CD4-positive, alpha-beta T cell treated with Interleukin-21 for 1 hour (primary cell): ENCODE data around the gene CIDEB.
A peak's percentile ranks its signal among the peaks of the same experiment; 100 is the strongest.

Experiments used
- DNase-seq: peaks from one replicate; pipeline ENCODE4 v3.0.0-alpha.2; 2020

CIDEB gene

GRCh38 chr14:24311837-24312615 is 4.2 kb upstream of the CIDEB start:
- no peak for DNase-seq

DNA sequence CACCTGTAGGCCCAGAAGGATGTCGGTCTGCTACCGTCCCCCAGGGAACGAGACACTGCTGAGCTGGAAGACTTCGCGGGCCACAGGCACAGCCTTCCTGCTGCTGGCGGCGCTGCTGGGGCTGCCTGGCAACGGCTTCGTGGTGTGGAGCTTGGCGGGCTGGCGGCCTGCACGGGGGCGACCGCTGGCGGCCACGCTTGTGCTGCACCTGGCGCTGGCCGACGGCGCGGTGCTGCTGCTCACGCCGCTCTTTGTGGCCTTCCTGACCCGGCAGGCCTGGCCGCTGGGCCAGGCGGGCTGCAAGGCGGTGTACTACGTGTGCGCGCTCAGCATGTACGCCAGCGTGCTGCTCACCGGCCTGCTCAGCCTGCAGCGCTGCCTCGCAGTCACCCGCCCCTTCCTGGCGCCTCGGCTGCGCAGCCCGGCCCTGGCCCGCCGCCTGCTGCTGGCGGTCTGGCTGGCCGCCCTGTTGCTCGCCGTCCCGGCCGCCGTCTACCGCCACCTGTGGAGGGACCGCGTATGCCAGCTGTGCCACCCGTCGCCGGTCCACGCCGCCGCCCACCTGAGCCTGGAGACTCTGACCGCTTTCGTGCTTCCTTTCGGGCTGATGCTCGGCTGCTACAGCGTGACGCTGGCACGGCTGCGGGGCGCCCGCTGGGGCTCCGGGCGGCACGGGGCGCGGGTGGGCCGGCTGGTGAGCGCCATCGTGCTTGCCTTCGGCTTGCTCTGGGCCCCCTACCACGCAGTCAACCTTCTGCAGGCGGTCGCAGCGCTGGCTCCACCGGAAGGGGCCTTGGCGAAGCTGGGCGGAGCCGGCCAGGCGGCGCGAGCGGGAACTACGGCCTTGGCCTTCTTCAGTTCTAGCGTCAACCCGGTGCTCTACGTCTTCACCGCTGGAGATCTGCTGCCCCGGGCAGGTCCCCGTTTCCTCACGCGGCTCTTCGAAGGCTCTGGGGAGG is 3.1 kb upstream of the CIDEB start, which contains the start of gene LTB4R:
Gene LTB4R, plus strand, starts transcription at position 857 of the 959 bp plus-strand sequence. CDS start 4,150 bp downstream, outside the sequence.
- DNase-seq, result peak; percentile 80

DNA sequence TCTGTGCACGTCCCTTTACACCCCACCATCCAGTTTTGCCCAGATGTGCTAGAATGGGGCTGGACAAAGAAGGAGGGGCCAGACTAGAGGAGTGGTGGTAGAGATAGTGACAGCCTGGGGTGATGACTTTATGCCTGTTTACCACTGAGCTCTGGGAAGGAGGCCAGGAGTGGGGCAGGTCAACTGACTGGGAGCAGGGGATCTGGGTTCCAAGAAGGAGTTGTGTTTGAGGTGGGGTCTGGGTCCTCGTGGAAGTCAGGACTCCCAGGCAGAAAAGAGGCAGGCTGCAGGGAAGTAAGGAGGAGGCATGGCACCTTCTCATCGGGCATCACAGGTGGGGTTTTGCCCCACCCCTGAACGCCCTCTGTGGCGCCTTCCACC is 2.5 kb upstream of the CIDEB start:
- DNase-seq, result no peak

GRCh38 chr14:24309538-24310264 is 1.9 kb upstream of the CIDEB start, which contains the start of gene LTB4R2:
LTB4R2 (plus strand) TSS chr14:24310140; CDS start chr14:24310665, 525 bp downstream.
- no peak for DNase-seq

- no peak for DNase-seq
Observed at GRCh38 chr14:24308342-24309124, 756 bp upstream of the CIDEB start.

GRCh38 chr14:24307156-24307574 is 612 bp downstream of the CIDEB start:
- no peak for DNase-seq

DNA sequence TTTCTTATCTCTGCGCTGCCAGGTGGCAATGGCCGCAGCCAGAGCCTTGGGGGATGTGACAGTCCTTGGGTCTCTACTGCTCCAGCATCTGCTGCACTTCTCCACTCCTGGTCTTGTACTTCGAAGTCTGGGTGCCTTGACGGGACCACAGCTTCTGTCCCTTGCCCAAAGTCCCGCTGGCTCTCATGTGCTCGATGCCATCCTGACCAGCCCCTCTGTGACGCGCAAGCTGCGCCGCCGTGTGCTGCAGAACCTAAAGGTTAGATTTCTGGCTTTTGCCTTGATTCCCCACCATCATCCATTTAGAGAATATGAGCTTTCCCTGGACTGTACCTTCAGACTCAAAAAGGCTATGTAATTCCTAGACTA is 3.8 kb downstream of the CIDEB start:
- no peak for DNase-seq

GRCh38 chr14:24300326-24300980 is 7.3 kb downstream of the CIDEB start:
- DNase-seq, result no peak

- peak; percentile 91 for DNase-seq
Observed at GRCh38 chr14:24299255-24300191, 8.3 kb downstream of the CIDEB start, which contains the start of the genes DHRS1 and NOP9. DHRS1 (minus strand) TSS chr14:24299780; CDS start chr14:24299106, 674 bp downstream. NOP9 (plus strand) TSS chr14:24299850; CDS start chr14:24299955, 105 bp downstream.

GRCh38 chr14:24298892-24299254 is 8.9 kb downstream of the CIDEB start:
- DNase-seq, result no peak

GRCh38 chr14:24297190-24297964 is 10.4 kb downstream of the CIDEB start:
- no peak for DNase-seq

GRCh38 chr14:24296341-24297157 is 11.2 kb downstream of the CIDEB start:
- peak; percentile 83 for DNase-seq

DNA sequence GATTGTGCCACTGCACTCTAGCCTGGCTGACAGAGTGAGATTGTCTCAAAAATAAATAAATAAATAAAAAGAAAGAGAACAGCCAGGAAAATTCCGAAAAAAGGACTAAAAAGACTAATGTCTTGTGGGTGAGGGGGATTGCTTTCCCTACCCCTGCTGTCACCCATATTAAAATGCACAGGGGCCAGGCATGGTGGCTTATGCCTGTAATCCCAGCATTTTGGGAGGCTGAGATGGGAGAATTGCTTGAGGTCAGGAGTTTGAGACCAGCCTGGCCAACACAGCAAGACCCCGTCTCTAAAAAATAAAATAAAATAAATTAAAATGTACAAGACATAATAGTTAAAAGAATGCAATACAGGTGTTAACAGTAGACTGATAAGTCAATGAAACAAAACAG is 14.3 kb downstream of the CIDEB start:
- no peak for DNase-seq

- no peak for DNase-seq
Observed at GRCh38 chr14:24292118-24292807, 15.5 kb downstream of the CIDEB start.

DNA sequence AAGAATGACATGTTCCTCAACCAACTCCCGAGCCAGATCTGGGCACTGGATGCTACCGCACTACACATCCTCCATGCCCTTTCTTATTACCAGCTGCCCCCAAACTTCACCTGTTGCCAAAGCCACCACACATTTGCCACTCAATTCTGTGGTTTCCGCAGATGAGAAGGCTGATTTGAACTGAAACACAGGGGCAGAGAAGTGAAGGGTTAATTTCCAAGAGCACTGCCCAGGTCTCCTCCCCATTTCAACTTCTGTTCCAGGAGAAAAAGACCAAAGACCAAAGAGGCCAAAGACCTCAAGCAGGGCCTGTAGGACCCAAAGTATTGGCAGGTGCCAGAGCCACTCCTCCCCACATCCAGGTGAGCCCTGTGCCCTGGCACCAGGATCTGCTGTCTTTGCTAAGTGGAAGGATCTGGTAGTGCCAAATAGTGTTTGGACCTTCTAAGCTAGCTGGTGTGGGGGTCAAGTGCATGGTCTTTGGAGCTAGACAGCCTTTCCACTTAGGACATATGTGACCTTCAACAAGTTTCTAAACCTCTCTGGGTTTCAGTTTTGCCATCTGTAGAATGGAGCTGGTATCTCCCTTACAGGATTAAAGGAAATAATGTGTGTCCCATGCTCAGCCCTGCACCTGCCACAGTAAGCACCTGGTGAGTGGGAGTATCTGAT is 16.2 kb downstream of the CIDEB start:
- DNase-seq, result no peak

DNA sequence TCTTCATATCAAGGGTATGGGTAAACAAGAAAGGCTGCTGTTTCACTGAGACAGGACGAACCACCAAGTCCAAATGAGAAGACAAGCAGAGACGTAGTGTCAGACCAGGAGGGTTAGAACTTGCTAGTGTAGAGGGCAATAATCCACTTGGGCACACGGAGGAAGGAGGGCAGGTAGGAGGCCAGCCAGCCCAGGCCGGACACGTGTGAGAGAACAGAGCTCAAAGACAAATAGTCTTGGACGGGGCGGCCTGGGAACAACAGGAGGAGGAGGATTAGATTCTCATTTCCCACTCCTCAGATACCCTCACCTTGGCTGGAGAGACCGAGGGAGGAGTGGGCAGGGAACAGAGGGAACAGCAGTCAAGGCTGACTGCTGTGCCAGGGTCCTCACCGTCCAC is 17.0 kb downstream of the CIDEB start:
- no peak for DNase-seq

DNA sequence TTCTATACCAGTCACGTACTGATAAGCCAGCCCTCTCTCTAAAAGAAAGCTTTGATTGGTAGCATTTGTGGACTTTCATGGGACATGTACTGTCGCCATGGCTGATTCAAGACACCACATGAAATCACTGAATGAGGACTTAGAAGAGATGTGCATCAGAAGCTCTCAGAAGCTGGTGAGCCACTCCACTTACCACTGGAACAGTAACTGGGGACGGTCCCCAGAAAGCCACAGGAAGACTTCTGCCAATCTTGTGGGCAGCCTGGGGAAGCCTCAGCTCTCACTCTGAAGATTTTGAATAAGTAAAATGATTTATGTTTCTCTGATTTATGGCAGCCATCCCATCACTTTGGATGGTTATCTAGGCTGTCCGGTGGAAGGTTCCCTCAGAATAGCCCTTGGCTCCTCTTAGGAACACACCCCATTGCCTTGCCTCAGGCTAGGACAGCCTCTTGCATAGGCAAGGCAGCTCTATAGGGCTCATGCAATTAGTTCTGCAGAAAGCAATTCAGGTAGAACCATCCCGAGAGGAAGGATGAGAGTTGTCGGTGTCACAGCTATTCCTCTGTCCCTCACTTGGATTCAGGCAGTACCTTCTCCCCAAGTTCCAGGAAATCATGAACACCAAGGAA is 18.0 kb downstream of the CIDEB start:
- DNase-seq, result no peak
